ENCODE measurements around the gene RBM48.

GRCh38 chr7:92504563-92504962 lies 24.0 kb upstream of the RBM48 start:
- no peak for TF ChIP-seq CTCF (IDR thresholded peaks at IDR 0.05; ENCODE audit: low read depth, low read length)
- TF ChIP-seq POLR2A (IDR thresholded peaks at IDR 0.05; ENCODE audit: extremely low read depth, insufficient read length), result no peak
- TF ChIP-seq MYC (IDR thresholded peaks at IDR 0.05; ENCODE audit: low read depth, low read length), result no peak

Data from NB4 (cell line).